ENCODE measurements around the gene DACT1. TPM values are rescaled to one million over a fixed set of nuclear protein-coding genes. Genes with fewer than 3 reads are reported as not detected.
"Not testable (repeated sequence)": the region's sequence is repeated elsewhere in the genome, so short reads cannot be mapped to it uniquely, and the experiment has no call there.

The DACT1 gene
- total RNA-seq = 1 to 10 TPM; 1.4 to 2.0 TPM

- Mint-ChIP-seq H3K9me3 (no peaks in the 10 kb centered on the region), H3K27me3 (peaks cover 42% of the 10 kb centered on the region), H3K4me1 (ENCODE audit: low read depth) (peaks cover 34% of the 10 kb centered on the region), H3K4me3 (peak within 1 kb of the TSS; percentile 80), H3K27ac (peak within 1 kb of the TSS; percentile 84), H3K36me3 (ENCODE audit: low read depth) (no peaks in the 10 kb centered on the region)
- ATAC-seq = peak; percentile 74
- TF ChIP-seq CTCF (IDR thresholded peaks at IDR 0.05) = no peak
- intact Hi-C loops (cut with micrococcal nuclease) = loop anchor here (5.0 kb wide), 1 partner anchor 135 kb away; no protein-coding TSS in a partner anchor
- DNase-seq = peak; percentile 69
- ChIA-PET CTCF (interaction anchor here (0.9 to 5.3 kb wide), 4 partner anchors 14 to 283 kb away, joined by 3 to 33 read pairs (median 5); no protein-coding TSS in a partner anchor), POLR2A (interaction anchor here (0.6 to 1.0 kb wide), 3 partner anchors 30 to 149 kb away, joined by 3 to 5 read pairs (median 3); no protein-coding TSS in a partner anchor)
These were observed at the start of gene DACT1 for GRCh38 chr14:58637391-58638230. DACT1 (plus strand) TSS chr14:58637962; CDS start chr14:58638203, 241 bp downstream.

GRCh38 chr14:58588321-58588720, 49.4 kb upstream of the DACT1 start:
- H3K4me3 Mint-ChIP-seq; ATAC-seq; H3K9me3 Mint-ChIP-seq; DNase-seq; CTCF ChIA-PET; intact Hi-C loops (cut with micrococcal nuclease); H3K27ac Mint-ChIP-seq; H3K36me3 Mint-ChIP-seq (ENCODE audit: low read depth); H3K4me1 Mint-ChIP-seq (ENCODE audit: low read depth); POLR2A ChIA-PET: not testable (repeated sequence)
- H3K27me3 Mint-ChIP-seq = peaks cover 10% of the 10 kb centered on the region

GRCh38 chr14:58593977-58594376, 43.8 kb upstream of the DACT1 start:
- H3K27ac Mint-ChIP-seq = no peak overlapping the region
- ATAC-seq = no peak

GRCh38 chr14:58597041-58597440, 40.7 kb upstream of the DACT1 start:
- peaks cover 21% of the 10 kb centered on the region for H3K4me1 Mint-ChIP-seq (ENCODE audit: low read depth)
- DNase-seq (no peak), ATAC-seq (no peak)

More at GRCh38 chr14:58593977-58594376, 43.8 kb upstream of the DACT1 start:
- Mint-ChIP-seq H3K36me3 (ENCODE audit: low read depth) (no peaks in the 10 kb centered on the region), H3K27me3 (peaks cover 5% of the 10 kb centered on the region), H3K4me3 (no peak overlapping the region), H3K9me3 (no peaks in the 10 kb centered on the region), H3K4me1 (ENCODE audit: low read depth) (peaks cover 14% of the 10 kb centered on the region)
- intact Hi-C loops (cut with micrococcal nuclease) = no loop called here
- ChIA-PET POLR2A (interaction anchor here (1.0 kb wide), 1 partner anchor 24 kb away, joined by 3 read pairs; no protein-coding TSS in a partner anchor), CTCF (no interaction called here)
- no peak for TF ChIP-seq CTCF (IDR thresholded peaks at IDR 0.05)
- DNase-seq = no peak

More at GRCh38 chr14:58597041-58597440, 40.7 kb upstream of the DACT1 start:
- TF ChIP-seq CTCF (IDR thresholded peaks at IDR 0.05) = no peak
- Mint-ChIP-seq H3K27ac (no peak overlapping the region), H3K36me3 (ENCODE audit: low read depth) (no peaks in the 10 kb centered on the region), H3K9me3 (no peaks in the 10 kb centered on the region), H3K27me3 (peaks cover 22% of the 10 kb centered on the region), H3K4me3 (no peak overlapping the region)
- intact Hi-C loops (cut with micrococcal nuclease) = no loop called here
- ChIA-PET POLR2A (interaction anchor here (1.4 kb wide), 1 partner anchor 16 kb away, joined by 3 read pairs; no protein-coding TSS in a partner anchor), CTCF (interaction anchor here (0.8 to 1.1 kb wide), 2 partner anchors 64 to 96 kb away, joined by 3 to 4 read pairs; no protein-coding TSS in a partner anchor)
